SK-N-SH (cell line): ENCODE measurements around the gene HCN4. TPM values are rescaled to one million over a fixed set of nuclear protein-coding genes. Genes with fewer than 3 reads are reported as not detected.

Source experiments
- CTCF ChIA-PET: fragments of 300-600, 350-600 bp; formaldehyde crosslinking; extraction: SDS; loops from one replicate; lab custom pipeline; 2021; lab: Yijun Ruan, JAX
- POLR2A ChIA-PET: fragments of 350-600 bp; sonication (Branson Sonifier 250); formaldehyde crosslinking; extraction: SDS; loops from one replicate; lab custom pipeline; 2020; ENCODE audit warnings: antibody characterized with exemption, inconsistent platforms; lab: Yijun Ruan, JAX
- DNase-seq: peaks from one replicate; pipeline ENCODE4 v3.0.0; 2012
- H2AFZ ChIP-seq: fragments of 200-600 bp; sonication (generic); 2 replicates; pipeline ENCODE4 v1.8.1; 2016; ENCODE audit warnings: antibody characterized with exemption, mild to moderate bottlenecking, low read depth
- H3F3A ChIP-seq: fragments of 200-600 bp; sonication (generic); replicated peaks from 2 replicates; pipeline ENCODE3; 2016; ENCODE audit warnings: antibody characterized with exemption, mild to moderate bottlenecking; ENCODE audit not compliant: insufficient read depth
- H3K27ac ChIP-seq, 2 experiments: fragments of 200-500 bp in 1 of 2; fragments of 200-600 bp in 1 of 2; sonication (Bioruptor generic) in 1 of 2; sonication (generic), shearing (Covaris generic) in 1 of 2; 2 replicates each; pipeline versions ENCODE4 v1.5.1 to v1.6.1; 2014 to 2016; ENCODE audit warnings: low read depth in 2 of 2, inconsistent platforms in 1 of 2, low read length in 1 of 2, mild to moderate bottlenecking in 1 of 2, mixed read lengths in 1 of 2
- H3K27me3 ChIP-seq: fragments of 200-600 bp; sonication (generic), shearing (Covaris generic); 2 replicates; pipeline ENCODE4 v1.6.1; 2016; ENCODE audit warnings: mixed run types; ENCODE audit not compliant: insufficient read depth
- H3K36me3 ChIP-seq, 2 experiments: fragments of 200-500 bp in 1 of 2; fragments of 200-600 bp in 1 of 2; sonication (Bioruptor generic) in 1 of 2; sonication (generic) in 1 of 2; replicated peaks in 1 of 2; 2 replicates each; pipeline versions ENCODE3 to v1.5.1; 2014 to 2016; ENCODE audit warnings: low read length in 1 of 2, mild to moderate bottlenecking in 1 of 2; ENCODE audit not compliant: insufficient read depth in 2 of 2, control insufficient read depth in 1 of 2
- H3K4me1 ChIP-seq, 2 experiments: fragments of 200-500 bp in 1 of 2; fragments of 200-600 bp in 1 of 2; sonication (Bioruptor generic) in 1 of 2; sonication (generic), shearing (Covaris generic) in 1 of 2; 2 replicates each; pipeline versions ENCODE4 v1.5.1 to v1.6.1; 2014 to 2016; ENCODE audit warnings: low read depth in 1 of 2, low read length in 1 of 2, mixed run types in 1 of 2; ENCODE audit not compliant: insufficient read depth in 2 of 2, control insufficient read depth in 1 of 2
- H3K4me2 ChIP-seq: fragments of 200-600 bp; sonication (generic), shearing (Covaris generic); 2 replicates; pipeline ENCODE4 v1.6.1; 2017; ENCODE audit warnings: mixed run types
- H3K4me3 ChIP-seq, 2 experiments: fragments of 200-500 bp in 1 of 2; fragments of 200-600 bp in 1 of 2; sonication (Bioruptor generic) in 1 of 2; sonication (generic), shearing (Covaris generic) in 1 of 2; 2 replicates each; pipeline versions ENCODE4 v1.5.1 to v1.8.1; 2014 to 2016; ENCODE audit warnings: low read depth in 2 of 2, inconsistent platforms in 1 of 2, low read length in 1 of 2, mild to moderate bottlenecking in 1 of 2, mixed read lengths in 1 of 2, moderate library complexity in 1 of 2
- H3K79me2 ChIP-seq: fragments of 200-600 bp; sonication (generic); 2 replicates; pipeline ENCODE4 v1.8.1; 2017; ENCODE audit warnings: mild to moderate bottlenecking; ENCODE audit not compliant: insufficient read depth
- H3K9ac ChIP-seq: fragments of 200-600 bp; sonication (generic); 2 replicates; pipeline ENCODE4 v1.6.1; 2017; ENCODE audit warnings: mixed run types
- H3K9me2 ChIP-seq: fragments of 200-600 bp; sonication (generic); 2 replicates; pipeline ENCODE4 v1.6.1; 2017; ENCODE audit warnings: mixed run types
- H3K9me3 ChIP-seq: fragments of 200-600 bp; sonication (generic); 2 replicates; pipeline ENCODE4 v1.6.1; 2017; ENCODE audit warnings: mixed run types, mild to moderate bottlenecking, moderate library complexity
- H4K20me1 ChIP-seq: fragments of 200-600 bp; sonication (generic); 2 replicates; pipeline ENCODE4 v1.6.1; 2017; ENCODE audit warnings: mild to moderate bottlenecking, mixed run types; ENCODE audit not compliant: insufficient read depth
- EZH2phosphoT487 ChIP-seq: fragments of 200-600 bp; sonication (generic); IDR thresholded peaks from 2 replicates; pipeline ENCODE4 v1.6.1; 2017; ENCODE audit warnings: low read depth, mixed run types, mild to moderate bottlenecking, antibody characterized with exemption, moderate library complexity, borderline replicate concordance
- FOSL2 ChIP-seq: IDR thresholded peaks from 2 replicates; pipeline ENCODE4 v1.4.0; 2012; ENCODE audit warnings: low read depth, mild to moderate bottlenecking, moderate library complexity, borderline replicate concordance
- FOXJ3 ChIP-seq: sonication (generic); formaldehyde crosslinking; IDR thresholded peaks from 2 replicates; pipeline ENCODE4 v1.5.1; 2020; ENCODE audit warnings: mild to moderate bottlenecking, missing genetic modification reagents
- JUND ChIP-seq: IDR thresholded peaks from 2 replicates; pipeline ENCODE4 v1.4.0; 2012
- NFIC ChIP-seq: IDR thresholded peaks from 2 replicates; pipeline ENCODE4 v1.4.0; 2012; ENCODE audit warnings: borderline replicate concordance
- PBX3 ChIP-seq: IDR thresholded peaks from 2 replicates; pipeline ENCODE4; 2012
- RCOR1 ChIP-seq: fragments of 150-350 bp; IDR thresholded peaks from 2 replicates; pipeline ENCODE4 v1.6.1; 2017; ENCODE audit warnings: antibody characterized with exemption, low read length
- RFX5 ChIP-seq: IDR thresholded peaks from 2 replicates; pipeline ENCODE4 v1.6.1; 2012; ENCODE audit warnings: mild to moderate bottlenecking, improper control_type of control experiment, low read length
- SMC3 ChIP-seq: IDR thresholded peaks from 2 replicates; pipeline ENCODE4 v1.6.1; 2012; ENCODE audit warnings: low read depth, low read length, improper control_type of control experiment
- WGBS: methylation state at CpG from one replicate; pipeline ENCODE4 v1.1.6; 2017; ENCODE audit warnings: low lambda C conversion rate; 5-methylcytosine and 5-hydroxymethylcytosine counted together
- polyA plus RNA-seq, 3 experiments: library from polyadenylated mRNA; depleted of rRNA; stranded (reverse); fragments of >200 nt; gene quantifications; 2 replicates each; pipeline ENCODE4 v1.2.3, GENCODE V29; 2012

HCN4 gene
- polyA plus RNA-seq, 1 of the 3 experiments (the other 2 are of a cell fraction) = not detected

DNA sequence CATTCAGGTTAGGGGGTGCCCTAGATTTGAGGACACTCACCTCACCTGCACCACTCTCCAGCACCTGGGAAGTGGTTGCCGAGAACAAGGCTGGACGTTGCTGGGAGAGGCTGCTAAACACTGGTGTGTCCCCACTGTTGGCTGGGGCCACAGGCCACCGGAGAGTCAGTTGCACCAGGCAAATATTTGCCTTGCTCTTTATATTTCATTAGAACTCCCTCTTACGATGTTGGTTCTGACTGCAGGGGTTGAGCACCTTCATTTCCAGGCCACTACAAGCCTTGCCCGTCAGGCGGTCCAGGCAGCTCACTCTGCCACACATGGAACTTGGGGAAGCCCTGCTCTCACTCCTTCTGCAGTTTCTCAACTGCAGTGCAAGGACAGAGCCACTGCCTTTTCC lies 30.7 kb downstream of the HCN4 start:
- Histone ChIP-seq H3K36me3 (no peaks in the 10 kb centered on the region), H3K27me3 (no peaks in the 10 kb centered on the region; the same call in 1 of the 2 replicates), H2AFZ (no peak overlapping the region), H4K20me1 (no peaks in the 10 kb centered on the region), H3K4me3 (no peak overlapping the region), H3K9me3 (no peaks in the 10 kb centered on the region), H3K9me2 (no peaks in the 10 kb centered on the region), H3K4me2 (no peak overlapping the region), H3K79me2 (no peaks in the 10 kb centered on the region), H3K9ac (no peak overlapping the region), H3F3A (no peaks in the 10 kb centered on the region), H3K4me1 (peaks cover 0 to 10% of the 10 kb centered on the region in 2 experiments; a peak in 1 of 4 replicates), H3K27ac (no peak overlapping the region)
- 31% methylated on average over 5 of the region's 6 CpGs for WGBS
- DNase-seq = no peak
- TF ChIP-seq SMC3 = no peak
- CTCF ChIA-PET = no interaction called here
- POLR2A ChIA-PET = no interaction called here

GRCh38 chr15:73337187-73337586 lies 31.6 kb downstream of the HCN4 start:
- POLR2A ChIA-PET = no interaction called here
- Histone ChIP-seq H3K9me2 (no peaks in the 10 kb centered on the region), H3K9me3 (no peaks in the 10 kb centered on the region), H3K4me3 (no peak overlapping the region), H3K27ac (no peak overlapping the region), H3K4me1 (peaks cover 0 to 10% of the 10 kb centered on the region in 2 experiments; a peak in 1 of 4 replicates), H3K9ac (no peak overlapping the region), H3K27me3 (no peaks in the 10 kb centered on the region; the same call in 1 of the 2 replicates), H3F3A (no peaks in the 10 kb centered on the region), H3K79me2 (no peaks in the 10 kb centered on the region), H3K36me3 (no peaks in the 10 kb centered on the region), H4K20me1 (no peaks in the 10 kb centered on the region), H2AFZ (no peak overlapping the region), H3K4me2 (no peak overlapping the region)
- no peak for DNase-seq
- TF ChIP-seq PBX3 (no peak), RCOR1 (no peak), EZH2phosphoT487 (no peak), FOSL2 (no peak)
- CTCF ChIA-PET = no interaction called here
- WGBS = 69% methylated on average over 8 of the region's 8 CpGs

DNA sequence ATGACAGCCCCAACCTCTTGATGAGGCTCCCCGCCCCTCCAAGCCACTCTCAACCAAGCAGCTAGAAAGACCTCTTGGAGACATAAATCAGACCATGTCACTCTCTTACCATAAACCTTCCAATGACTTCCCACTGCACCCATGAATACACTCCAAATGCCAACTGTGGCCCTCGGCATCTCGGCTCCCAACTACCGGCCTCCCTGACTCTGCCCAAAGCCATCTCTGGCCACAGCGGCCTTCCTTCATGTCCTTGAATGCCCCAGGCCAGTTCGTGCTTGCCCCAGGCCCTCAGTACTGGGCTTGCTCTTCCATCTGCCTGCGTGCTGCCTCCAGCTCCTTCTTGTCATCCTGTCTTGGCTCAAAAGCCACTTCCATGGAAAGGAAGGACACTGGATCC lies 32.0 kb downstream of the HCN4 start:
- Histone ChIP-seq H3K9me3 (no peaks in the 10 kb centered on the region), H2AFZ (no peak overlapping the region), H3K27me3 (no peaks in the 10 kb centered on the region; the same call in 1 of the 2 replicates), H3K9me2 (no peaks in the 10 kb centered on the region), H3K27ac (no peak overlapping the region), H3F3A (no peaks in the 10 kb centered on the region), H3K4me2 (no peak overlapping the region), H3K4me3 (no peak overlapping the region), H3K4me1 (peaks cover 0 to 7% of the 10 kb centered on the region in 2 experiments; a peak in 1 of 4 replicates), H4K20me1 (no peaks in the 10 kb centered on the region), H3K79me2 (no peaks in the 10 kb centered on the region), H3K36me3 (no peaks in the 10 kb centered on the region), H3K9ac (no peak overlapping the region)
- DNase-seq = no peak
- CTCF ChIA-PET = no interaction called here
- POLR2A ChIA-PET = no interaction called here
- 62% methylated on average over 6 of the region's 7 CpGs for WGBS
- TF ChIP-seq NFIC (no peak), FOXJ3 (CRISPR knock-in tag) (no peak), RFX5 (no peak), JUND (no peak)
